Transverse colon (tissue), 4 donors: ENCODE data around the gene ST6GAL1. TPM values are rescaled to one million over a fixed set of nuclear protein-coding genes. Genes with fewer than 3 reads are reported as not detected.

Source experiments
- DNase-seq: peaks from one replicate; pipeline ENCODE4 v3.0.0-alpha.2; 2019
- H3K27ac ChIP-seq, 4 donors: fragments of 200-600 bp; sonication (generic); 2 replicates each; pipeline ENCODE4 v1.5.1; 2016 to 2018; ENCODE audit warnings: inconsistent platforms in 4 of 4
- H3K27me3 ChIP-seq: fragments of 200-600 bp; sonication (generic); 2 replicates; pipeline ENCODE4 v1.5.1; 2017; ENCODE audit warnings: inconsistent platforms
- H3K36me3 ChIP-seq, 4 donors: fragments of 200-600 bp; sonication (generic); 2 replicates each; pipeline ENCODE4 v1.5.1; 2017 to 2019; ENCODE audit warnings: inconsistent platforms in 4 of 4
- H3K4me1 ChIP-seq, 4 donors: fragments of 200-600 bp; sonication (generic); 2 replicates each; pipeline ENCODE4 v1.5.1; 2017 to 2020; ENCODE audit warnings: inconsistent platforms in 4 of 4
- H3K4me3 ChIP-seq, 4 donors: fragments of 200-600 bp; sonication (generic); 1 replicate in 1 of 4; 2 replicates in 3 of 4; pipeline versions ENCODE4 v1.5.1 to v1.6.1; 2017 to 2019; ENCODE audit warnings: inconsistent platforms in 4 of 4
- H3K9me3 ChIP-seq, 2 donors: fragments of 200-600 bp; sonication (generic); 2 replicates each; pipeline ENCODE4 v1.5.1; 2017 to 2019; ENCODE audit warnings: inconsistent platforms in 2 of 2
- CTCF ChIP-seq, 5 experiments: fragments of 200-600 bp in 3 of 5; fragments of 450-650 bp in 2 of 5; sonication (generic) in 3 of 5; IDR thresholded peaks; 1 replicate in 2 of 5; 2 replicates in 3 of 5; pipeline ENCODE4 v1.5.1; 2016 to 2017; ENCODE audit warnings: antibody characterized with exemption in 5 of 5, inconsistent platforms in 3 of 5, mild to moderate bottlenecking in 2 of 5, moderate library complexity in 1 of 5
- EP300 ChIP-seq: sonication (generic); formaldehyde crosslinking; IDR thresholded peaks from one replicate; pipeline ENCODE4 v1.6.1; 2017; ENCODE audit warnings: antibody characterized with exemption, low read depth
- POLR2A ChIP-seq: fragments of 450-650 bp; IDR thresholded peaks from one replicate; pipeline ENCODE4 v1.6.1; 2016; ENCODE audit warnings: antibody characterized with exemption, mild to moderate bottlenecking, moderate library complexity
- POLR2AphosphoS5 ChIP-seq, 3 donors: sonication (generic); formaldehyde crosslinking; IDR thresholded peaks; one replicate each; pipeline ENCODE4 v1.6.1; 2016; ENCODE audit warnings: antibody characterized with exemption in 3 of 3
- WGBS, 2 donors: methylation state at CpG; one replicate each; pipeline ENCODE4 v1.1.5; 2018; ENCODE audit warnings: low coverage in 1 of 2; 5-methylcytosine and 5-hydroxymethylcytosine counted together
- in situ Hi-C, 4 donors: fragments of 200-750 bp; cut with MboI; loops; one replicate each; pipeline versions ENCODE4 v1.15.0 to v1.15.1; 2017; ENCODE audit warnings: low sequenced_read_pairs in 3 of 4, low pct_ligation_motif_present in 1 of 4, low pct_unique_long_range_greater_than_20kb in 1 of 4
- intact Hi-C: fragments of 100-400 bp; cut with DNase I; formaldehyde crosslinking; loops from one replicate; pipeline ENCODE4 v1.15.1; 2023; ENCODE audit warnings: low total_unique reads
- total RNA-seq, 4 donors: library from RNA; depleted of rRNA; stranded (reverse); fragments of >200 nt; gene quantifications; one replicate each; pipeline ENCODE4 v1.1.0, GENCODE V29; 2016

Gene ST6GAL1
- total RNA-seq, 4 donors from 2014 or later: 22.4 to 50.5 (median 31.2) TPM

DNA sequence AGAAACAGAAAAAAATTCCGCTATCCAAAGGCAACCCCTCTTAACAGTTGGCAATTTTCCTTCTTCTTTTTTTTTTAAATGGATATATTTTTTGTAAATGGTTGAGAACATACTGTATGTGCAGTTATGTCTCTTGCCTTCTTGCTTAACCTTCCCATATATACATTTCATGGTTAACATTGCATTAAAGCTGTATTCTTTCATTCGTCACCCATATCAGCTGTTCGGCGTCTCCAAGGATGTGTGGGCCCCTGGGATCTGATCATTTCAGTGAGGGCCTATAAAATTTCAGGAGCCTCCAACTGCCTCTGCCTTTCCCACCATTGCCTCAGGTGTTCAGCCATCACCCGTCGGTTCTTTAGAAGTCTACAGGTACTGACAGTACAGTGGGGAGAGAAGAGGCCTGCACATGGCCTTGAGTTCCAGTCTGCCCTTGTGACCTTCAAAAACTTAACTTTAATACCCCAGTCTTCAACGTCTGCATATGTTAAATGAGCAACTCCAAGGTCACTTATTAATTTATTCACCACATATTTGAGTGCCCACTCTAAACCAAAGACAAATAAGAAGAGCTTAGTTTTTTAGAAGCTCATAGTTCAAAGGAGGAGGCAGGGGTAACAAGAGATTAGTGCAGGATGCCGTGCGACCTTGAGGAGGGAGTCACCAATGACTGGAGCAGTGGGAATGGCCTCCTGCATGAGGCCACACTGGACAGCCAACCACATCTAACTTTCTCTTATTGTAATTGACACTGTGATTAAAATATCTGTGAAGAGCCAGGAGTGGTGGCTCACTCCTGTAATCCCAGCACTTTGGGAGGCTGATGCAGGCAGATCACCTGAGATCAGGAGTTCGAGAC is 6.9 kb downstream of the ST6GAL1 start:
- DNase-seq: no peak
- H3K27me3 ChIP-seq: no peaks in the 10 kb centered on the region
- in situ Hi-C loops: no loop called here
- intact Hi-C loops: no loop called here
- no peaks in the 10 kb centered on the region for H3K9me3 ChIP-seq
- H3K36me3 ChIP-seq: no peaks in the 10 kb centered on the region
- WGBS, 2 donors: 83 to 88% methylated on average over 7 to 10 of the region's 10 CpGs
- H3K4me1 ChIP-seq: peaks cover 0 to 10% (median 3%) of the 10 kb centered on the region in 4 donors
- H3K4me3 ChIP-seq: no peak overlapping the region
- TF ChIP-seq EP300 (no peak), POLR2AphosphoS5 (IDR thresholded peaks at IDR 0.05) (no peak), CTCF (IDR thresholded peaks at IDR 0.05) (no peak), POLR2A (no peak)
- no peak overlapping the region for H3K27ac ChIP-seq

GRCh38 chr3:186938716-186939115 is 8.4 kb downstream of the ST6GAL1 start:
- Histone ChIP-seq H3K4me3 (no peak overlapping the region), H3K4me1 (no peaks in the 10 kb centered on the region), H3K27ac (no peak overlapping the region), H3K36me3 (no peaks in the 10 kb centered on the region), H3K27me3 (no peaks in the 10 kb centered on the region), H3K9me3 (no peaks in the 10 kb centered on the region)
- DNase-seq: no peak
- WGBS, 2 donors: 85 to 93% methylated on average over 4 to 6 of the region's 6 CpGs
- TF ChIP-seq EP300: no peak
- no peak for TF ChIP-seq POLR2AphosphoS5 (IDR thresholded peaks at IDR 0.05)
- TF ChIP-seq CTCF (IDR thresholded peaks at IDR 0.05): no peak
- no peak for TF ChIP-seq POLR2A
- intact Hi-C loops (no loop called here), in situ Hi-C loops (no loop called here)

DNA sequence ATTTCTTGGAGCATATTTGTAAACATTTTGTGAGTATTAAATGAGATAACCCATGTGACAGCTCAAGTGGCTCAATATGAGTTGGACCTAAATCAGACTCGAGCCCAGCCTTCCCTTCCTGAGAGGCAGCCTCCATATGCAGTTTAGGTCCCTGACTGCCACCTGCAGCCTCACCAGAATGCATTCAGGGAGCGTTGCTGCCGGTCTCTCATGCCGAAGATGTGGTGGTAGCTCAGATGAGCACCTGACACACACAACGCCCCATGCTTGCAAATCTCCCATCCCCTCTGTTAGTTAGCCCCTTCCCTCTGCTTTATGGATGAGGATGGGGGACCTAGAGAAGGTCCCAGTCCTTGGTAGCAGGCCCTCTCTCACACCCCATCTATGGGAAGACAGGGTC is 9.2 kb downstream of the ST6GAL1 start:
- H3K36me3 ChIP-seq: no peaks in the 10 kb centered on the region
- intact Hi-C loops: no loop called here
- WGBS, 2 donors: 84% methylated on average over 5 of the region's 5 CpGs; no CpG with 5 or more reads in 1 of the 2 donors
- in situ Hi-C loops: no loop called here
- no peak for TF ChIP-seq EP300
- no peaks in the 10 kb centered on the region for H3K9me3 ChIP-seq
- no peak overlapping the region for H3K4me3 ChIP-seq
- H3K27me3 ChIP-seq: no peaks in the 10 kb centered on the region
- H3K4me1 ChIP-seq: no peaks in the 10 kb centered on the region
- no peak for DNase-seq
- no peak overlapping the region for H3K27ac ChIP-seq

- WGBS, 2 donors: 49% methylated on average over 4 of the region's 4 CpGs; no CpG with 5 or more reads in 1 of the 2 donors
- no peak for DNase-seq
- in situ Hi-C loops: no loop called here
These were observed 10.6 kb downstream of the ST6GAL1 start for GRCh38 chr3:186940967-186941366.

More at GRCh38 chr3:186940967-186941366, 10.6 kb downstream of the ST6GAL1 start:
- TF ChIP-seq EP300 (no peak), POLR2AphosphoS5 (IDR thresholded peaks at IDR 0.05) (no peak), POLR2A (no peak), CTCF (IDR thresholded peaks at IDR 0.05) (no peak)
- intact Hi-C loops: no loop called here
- H3K27me3 ChIP-seq: no peaks in the 10 kb centered on the region
- H3K4me1 ChIP-seq: no peaks in the 10 kb centered on the region
- H3K27ac ChIP-seq: no peak overlapping the region
- no peaks in the 10 kb centered on the region for H3K36me3 ChIP-seq
- H3K4me3 ChIP-seq: no peak overlapping the region
- no peaks in the 10 kb centered on the region for H3K9me3 ChIP-seq
